Stomach (tissue), 9 donors: ENCODE results near the gene SCP2. TPM values are rescaled to one million over a fixed set of nuclear protein-coding genes. Genes with fewer than 3 reads are reported as not detected.

Experiments used
- DNase-seq, 2 donors: peaks; one replicate each; pipeline versions ENCODE4 v3.0.0 to v3.0.0-alpha.2; 2013 to 2019
- H3K27ac ChIP-seq, 5 donors: fragments of 200-600 bp in 4 of 5; sonication (generic) in 4 of 5; one replicate each; pipeline ENCODE4 v1.5.1; 2013 to 2019; ENCODE audit warnings: mild to moderate bottlenecking in 1 of 5, moderate library complexity in 1 of 5
- H3K27me3 ChIP-seq, 3 donors: fragments of 200-600 bp; sonication (generic); one replicate each; pipeline ENCODE4 v1.5.1; 2017 to 2019; ENCODE audit warnings: mixed run types in 1 of 3
- H3K36me3 ChIP-seq, 4 donors: fragments of 200-600 bp; sonication (generic); 1 replicate in 3 of 4; 2 replicates in 1 of 4; pipeline ENCODE4 v1.5.1; 2016 to 2019
- H3K4me1 ChIP-seq, 4 donors: fragments of 200-600 bp; sonication (generic); one replicate each; pipeline ENCODE4 v1.5.1; 2016 to 2019
- H3K4me3 ChIP-seq, 4 donors: fragments of 200-600 bp; sonication (generic) in 3 of 4; one replicate each; pipeline ENCODE4 v1.5.1; 2016 to 2019; ENCODE audit warnings: mild to moderate bottlenecking in 1 of 4
- H3K9me3 ChIP-seq, 4 donors: fragments of 200-600 bp; sonication (generic); one replicate each; pipeline ENCODE4 v1.5.1; 2016 to 2019
- CTCF ChIP-seq, 7 experiments: fragments of 450-650 bp in 4 of 7; fragments of 200-600 bp in 3 of 7; sonication (generic) in 3 of 7; IDR thresholded peaks; one replicate each; pipeline ENCODE4 v1.5.1; 2016 to 2019; ENCODE audit warnings: antibody characterized with exemption in 7 of 7, control low read depth in 2 of 7, mild to moderate bottlenecking in 1 of 7
- EP300 ChIP-seq: sonication (generic); formaldehyde crosslinking; IDR thresholded peaks from one replicate; pipeline ENCODE4 v1.6.1; 2017; ENCODE audit warnings: antibody characterized with exemption
- POLR2A ChIP-seq, 4 donors: fragments of 450-650 bp; IDR thresholded peaks; one replicate each; pipeline ENCODE4 v1.6.1; 2016; ENCODE audit warnings: antibody characterized with exemption in 4 of 4, control low read depth in 2 of 4, mild to moderate bottlenecking in 1 of 4, moderate library complexity in 1 of 4
- POLR2AphosphoS5 ChIP-seq, 3 donors: sonication (generic); formaldehyde crosslinking; IDR thresholded peaks; one replicate each; pipeline ENCODE4 v1.6.1; 2016; ENCODE audit warnings: antibody characterized with exemption in 3 of 3
- WGBS, 5 donors: extraction: QIAGEN DNeasy Blood & Tissue Kit in 3 of 5; methylation state at CpG; one replicate each; pipeline versions ENCODE4 v1.1.5 to v1.1.7; 2013 to 2018; 5-methylcytosine and 5-hydroxymethylcytosine counted together
- intact Hi-C: fragments of 100-400 bp; cut with DNase I; formaldehyde crosslinking; loops from one replicate; pipeline ENCODE4 v1.15.1; 2023; ENCODE audit warnings: low total_unique reads
- polyA plus RNA-seq, 3 donors: library from polyadenylated mRNA; stranded (reverse); fragments of 200-250 nt; gene quantifications; one replicate each; pipeline ENCODE4 v1.2.3, GENCODE V29; 2013
- total RNA-seq, 5 donors: library from RNA; depleted of rRNA; stranded (reverse); fragments of >200 nt; gene quantifications; one replicate each; pipeline versions ENCODE4 v1.1.0 to v1.2.3, GENCODE V29; 2014 to 2016
- donor health status: healthy with polysubstance abuse.
- donor health status: Bipolar disorder and iron deficiency.
- donor health status: healthy.

SCP2 gene
- total and polyA plus RNA-seq, 8 donors = 45.1 to 347 (median 97.0) TPM

DNA sequence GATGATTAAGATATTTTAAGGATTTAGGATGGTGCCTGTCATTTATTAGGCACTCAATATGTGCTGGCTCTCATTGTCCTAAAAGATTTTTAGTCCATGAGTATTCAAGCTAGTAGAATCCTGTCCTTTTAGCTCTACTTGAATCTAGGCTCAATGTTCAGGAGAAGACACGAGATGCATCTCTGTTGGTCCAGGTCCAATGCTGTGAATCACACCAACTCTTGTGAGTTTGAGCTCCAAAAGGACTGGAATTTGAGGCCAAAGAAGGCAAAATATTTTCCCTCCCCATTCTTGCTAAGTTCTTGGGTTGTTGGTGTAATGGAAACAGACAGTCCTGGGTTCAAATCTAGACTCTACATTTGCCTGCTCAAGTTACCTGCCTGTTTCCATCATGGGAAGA, 133.5 kb downstream of the SCP2 start:
- H3K4me3 ChIP-seq = no peak overlapping the region
- peaks cover 18 to 44% (median 29%) of the 10 kb centered on the region in 4 donors for H3K4me1 ChIP-seq
- intact Hi-C loops = no loop called here
- no peak for TF ChIP-seq POLR2A (IDR thresholded peaks at IDR 0.05)
- TF ChIP-seq EP300 = no peak
- no peak for TF ChIP-seq CTCF (IDR thresholded peaks at IDR 0.05)
- TF ChIP-seq POLR2AphosphoS5 (IDR thresholded peaks at IDR 0.05) = no peak
- H3K27ac ChIP-seq = peak overlapping the region; percentile 30 to 86 (median 77)
- H3K9me3 ChIP-seq = no peaks in the 10 kb centered on the region
- H3K27me3 ChIP-seq = peaks cover 0 to 30% (median 22%) of the 10 kb centered on the region in 3 donors
- DNase-seq = no peak
- no peaks in the 10 kb centered on the region for H3K36me3 ChIP-seq
- WGBS, 5 donors = 52 to 83% (median 70%) methylated on average over 1 of the region's 1 CpG

GRCh38 chr1:53061123-53061858, 134.2 kb downstream of the SCP2 start:
- peaks cover 0 to 30% (median 22%) of the 10 kb centered on the region in 3 donors for H3K27me3 ChIP-seq
- H3K36me3 ChIP-seq = no peaks in the 10 kb centered on the region
- no peaks in the 10 kb centered on the region for H3K9me3 ChIP-seq
- no peak for TF ChIP-seq CTCF (IDR thresholded peaks at IDR 0.05)
- no peak for TF ChIP-seq EP300
- TF ChIP-seq POLR2A (IDR thresholded peaks at IDR 0.05) = no peak
- TF ChIP-seq POLR2AphosphoS5 (IDR thresholded peaks at IDR 0.05) = no peak
- 45 to 60% (median 45%) methylated on average over 11 to 19 of the region's 19 CpGs for WGBS, 5 donors
- DNase-seq = peak in 1 of 2 donors; percentile 67
- H3K4me1 ChIP-seq = peaks cover 18 to 50% (median 30%) of the 10 kb centered on the region in 4 donors
- intact Hi-C loops = no loop called here
- H3K4me3 ChIP-seq = peak overlapping the region; percentile 66 to 79 (median 68)
- peak overlapping the region; percentile 30 to 86 (median 77) for H3K27ac ChIP-seq

DNA sequence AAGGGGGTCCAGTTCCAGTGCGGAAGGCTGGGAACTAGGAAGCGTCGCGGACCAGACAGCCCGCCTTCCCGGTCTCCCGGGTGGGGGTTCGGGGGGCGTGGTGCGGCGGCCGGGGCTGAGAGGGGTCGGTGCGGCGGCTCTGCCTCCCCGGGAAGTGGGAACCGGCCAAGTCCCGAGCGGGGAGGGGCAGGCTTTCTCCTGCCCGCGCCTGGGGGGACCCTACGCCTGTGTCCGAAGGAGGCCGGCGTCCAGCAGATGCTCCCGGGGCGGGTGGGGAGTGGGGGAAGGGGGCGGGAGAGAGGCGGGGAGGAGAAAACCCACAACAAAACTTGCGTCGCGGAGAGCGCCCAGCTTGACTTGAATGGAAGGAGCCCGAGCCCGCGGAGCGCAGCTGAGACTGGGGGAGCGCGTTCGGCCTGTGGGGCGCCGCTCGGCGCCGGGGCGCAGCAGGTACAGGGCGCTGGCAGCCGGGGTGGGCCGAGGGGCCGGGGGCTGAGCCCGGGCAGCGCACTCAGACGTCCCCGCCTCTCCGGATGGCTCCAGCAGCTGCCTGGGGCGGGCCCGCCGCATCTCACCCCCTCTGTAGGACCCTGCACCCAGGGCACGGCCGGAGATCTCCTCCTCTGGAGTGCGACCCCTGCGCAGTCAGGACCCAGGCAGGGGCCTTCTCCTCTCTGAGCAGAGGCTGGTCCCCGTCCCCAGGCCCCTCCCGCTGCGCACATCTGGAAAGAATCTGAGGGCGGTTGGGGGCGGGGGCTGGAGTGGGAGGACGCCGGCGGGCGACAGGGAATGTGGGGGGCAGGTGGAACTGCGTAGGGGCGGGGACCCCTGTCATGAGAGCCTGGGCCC, 135.0 kb downstream of the SCP2 start, which contains the start of gene PODN:
Gene PODN, plus strand, starts transcription at position 355 of the 849 bp plus-strand sequence. CDS start 7,643 bp downstream, outside the sequence.
- intact Hi-C loops = no loop called here
- Histone ChIP-seq H3K4me3 (peak within 1 kb of the TSS; percentile 66 to 79 (median 68)), H3K27ac (peak within 1 kb of the TSS; percentile 30 to 86 (median 77)), H3K27me3 (peaks cover 0 to 30% (median 22%) of the 10 kb centered on the region in 3 donors), H3K4me1 (peaks cover 18 to 56% (median 34%) of the 10 kb centered on the region in 4 donors), H3K9me3 (no peaks in the 10 kb centered on the region), H3K36me3 (no peaks in the 10 kb centered on the region)
- DNase-seq = peak in 1 of 2 donors; percentile 78
- TF ChIP-seq EP300 = no peak
- no peak for TF ChIP-seq CTCF (IDR thresholded peaks at IDR 0.05)
- no peak for TF ChIP-seq POLR2A (IDR thresholded peaks at IDR 0.05)
- no peak for TF ChIP-seq POLR2AphosphoS5 (IDR thresholded peaks at IDR 0.05)
- WGBS, 5 donors = 0 to 1% (median 1%) methylated on average over 22 to 73 of the region's 73 CpGs
